ENCODE measurements around the gene BACH2.
"Not testable (repeated sequence)": the region's sequence is repeated elsewhere in the genome, so short reads cannot be mapped to it uniquely, and the experiment has no call there.

The BACH2 gene

GRCh38 chr6:90212274-90212673 is 84.4 kb downstream of the BACH2 start:
- no peak for DNase-seq (ENCODE audit: low spot score)

DNA sequence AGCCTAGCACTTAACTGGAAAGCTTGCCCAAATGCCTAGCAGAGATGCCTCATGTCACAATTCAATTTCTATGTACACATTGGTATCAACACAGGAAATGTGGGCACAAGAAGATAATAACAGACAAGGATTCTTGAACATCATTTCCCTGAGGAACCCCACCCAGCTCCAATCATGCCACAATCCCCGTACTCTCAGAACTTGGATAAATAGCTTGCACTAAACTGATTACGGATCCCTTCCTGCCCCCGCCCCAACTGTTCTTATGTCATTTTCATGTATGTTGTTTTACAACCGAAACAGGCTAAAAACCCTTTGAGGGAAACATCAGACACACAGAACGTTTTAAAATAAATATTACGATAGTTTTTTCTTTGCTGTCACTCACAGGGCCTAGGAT is 87.1 kb downstream of the BACH2 start:
- no peak for DNase-seq (ENCODE audit: low spot score)

DNA sequence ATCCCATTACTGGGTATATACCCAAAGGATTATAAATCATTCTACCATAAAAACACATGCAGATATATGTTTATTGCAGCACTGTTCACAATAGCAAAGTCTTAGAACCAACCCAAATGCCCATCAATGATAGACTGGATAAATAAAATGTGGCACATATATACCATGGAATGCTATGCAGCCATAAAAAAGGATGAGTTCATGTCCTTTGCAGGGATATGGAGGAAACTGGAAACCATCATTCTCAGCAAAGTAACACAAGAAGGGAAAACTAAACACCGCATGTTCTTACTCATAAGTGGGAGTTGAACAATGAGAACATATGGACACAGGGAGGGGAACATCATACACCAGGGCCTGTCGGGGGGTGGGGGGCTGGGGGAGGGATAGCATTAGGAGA is 88.0 kb downstream of the BACH2 start:
- not testable (repeated sequence) for DNase-seq (ENCODE audit: low spot score)

DNA sequence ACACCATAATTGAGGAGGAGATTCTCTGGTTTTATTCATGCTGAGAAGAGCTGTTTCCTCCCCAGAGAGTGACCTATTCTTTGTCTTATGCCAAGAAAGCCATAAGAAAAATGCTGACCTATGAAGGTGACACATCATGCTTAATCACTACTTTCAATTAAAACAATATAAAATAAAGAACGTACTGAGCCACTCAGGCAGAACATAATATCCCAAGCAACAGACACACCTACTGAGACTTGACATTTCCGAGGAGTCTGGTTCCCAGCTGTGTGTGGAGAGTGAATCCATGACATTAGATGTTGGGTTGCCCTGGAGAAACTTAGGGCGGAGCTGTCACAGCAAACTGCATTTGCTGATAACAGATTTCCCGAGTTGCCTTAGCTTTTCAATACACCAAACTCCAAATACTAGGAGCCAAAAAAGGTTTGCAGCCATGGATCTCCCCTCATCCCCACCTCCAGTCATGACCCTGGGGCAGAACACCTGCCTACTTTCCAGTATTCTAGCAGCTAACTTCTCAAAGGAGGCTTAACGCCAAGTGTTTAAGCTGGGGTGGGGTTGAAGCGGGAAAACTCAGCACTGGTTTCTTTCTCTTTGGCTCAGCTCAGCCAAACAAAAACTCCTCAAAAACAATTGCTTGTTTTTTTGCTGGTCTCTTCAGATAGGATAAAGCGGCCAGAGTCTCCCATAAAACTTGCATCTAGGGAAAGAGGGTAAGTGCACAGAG is 92.2 kb downstream of the BACH2 start:
- no peak for DNase-seq (ENCODE audit: low spot score)

DNA sequence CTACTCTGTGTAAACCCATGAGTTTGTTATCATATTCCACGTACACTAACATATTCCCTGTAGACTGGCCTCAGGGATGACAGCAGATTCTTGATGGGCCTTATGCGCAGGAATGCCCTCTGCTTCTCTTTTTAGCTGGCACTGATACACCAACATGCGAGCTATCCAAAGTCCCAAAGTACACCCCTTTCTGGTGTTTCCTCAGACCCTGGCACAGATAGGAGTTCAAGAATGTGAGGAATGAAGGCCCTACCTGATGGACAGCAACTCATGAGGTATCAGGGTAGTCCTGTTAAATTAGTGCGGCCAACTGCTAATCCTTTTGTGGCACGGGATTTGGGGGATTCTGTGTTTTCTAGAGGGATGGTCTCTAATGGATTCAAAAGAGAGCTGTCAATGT is 93.0 kb downstream of the BACH2 start:
- no peak for DNase-seq (ENCODE audit: low spot score)

GRCh38 chr6:90202156-90202555 is 94.5 kb downstream of the BACH2 start:
- no peak for DNase-seq (ENCODE audit: low spot score)

- no peak for DNase-seq (ENCODE audit: low spot score)
Observed at GRCh38 chr6:90199900-90200299, 96.7 kb downstream of the BACH2 start.

- no peak for DNase-seq (ENCODE audit: low spot score)
Observed at GRCh38 chr6:90198758-90199425, 97.8 kb downstream of the BACH2 start.

DNA sequence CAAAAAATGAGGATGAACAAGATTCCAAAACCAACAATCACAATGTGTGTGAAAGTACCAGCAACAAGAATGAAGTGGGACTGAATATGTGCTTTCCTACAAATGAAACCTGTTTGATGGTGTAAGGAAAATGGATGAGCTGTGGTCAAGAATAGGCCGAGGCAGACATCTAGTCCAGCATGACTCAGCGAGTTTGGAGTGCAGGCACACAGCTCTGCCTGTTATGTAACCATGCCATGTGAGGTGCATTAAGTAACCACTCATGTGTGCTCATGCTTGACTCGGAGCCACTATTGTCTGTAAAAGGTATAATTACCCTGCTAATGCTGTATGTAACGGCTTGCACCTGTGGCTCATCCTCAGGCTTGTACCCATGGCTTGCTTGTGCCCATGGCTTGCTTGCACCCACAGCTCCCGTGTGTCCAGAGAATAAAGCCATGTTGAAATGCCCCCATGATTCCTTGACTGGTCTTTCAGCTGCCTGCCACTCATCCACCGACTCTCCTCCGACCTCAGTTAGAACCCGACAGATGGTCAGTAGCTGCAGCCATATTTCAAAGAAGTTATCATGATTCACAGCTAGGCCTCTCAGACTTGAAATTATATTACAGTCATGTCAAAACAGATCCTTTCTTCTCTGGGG is 98.7 kb downstream of the BACH2 start:
- no peak for DNase-seq (ENCODE audit: low spot score)

GRCh38 chr6:90195094-90195829 is 101.4 kb downstream of the BACH2 start:
- no peak for DNase-seq (ENCODE audit: low spot score)

GRCh38 chr6:90194371-90194841 is 102.2 kb downstream of the BACH2 start:
- no peak for DNase-seq (ENCODE audit: low spot score)

GRCh38 chr6:90193359-90193758 is 103.3 kb downstream of the BACH2 start:
- no peak for DNase-seq (ENCODE audit: low spot score)

DNA sequence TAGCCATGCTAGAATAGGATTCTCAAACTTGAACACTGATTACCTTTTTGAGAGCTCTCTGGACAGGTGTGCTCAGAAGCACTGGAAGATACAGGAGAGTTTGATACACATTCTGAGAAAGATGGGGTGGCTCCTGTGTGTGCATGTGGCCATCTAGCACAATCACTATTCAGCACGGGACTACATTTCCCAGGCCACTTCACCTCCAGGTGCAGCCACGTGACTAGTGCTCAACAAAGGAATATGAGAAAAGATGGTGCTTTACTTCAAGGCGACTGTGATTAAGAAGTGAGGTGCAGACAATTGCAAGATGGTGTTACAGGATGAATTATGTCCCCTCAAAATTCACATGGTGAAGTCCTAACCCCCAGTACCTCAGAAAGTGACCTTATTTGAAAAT is 103.8 kb downstream of the BACH2 start:
- no peak for DNase-seq (ENCODE audit: low spot score)

DNA sequence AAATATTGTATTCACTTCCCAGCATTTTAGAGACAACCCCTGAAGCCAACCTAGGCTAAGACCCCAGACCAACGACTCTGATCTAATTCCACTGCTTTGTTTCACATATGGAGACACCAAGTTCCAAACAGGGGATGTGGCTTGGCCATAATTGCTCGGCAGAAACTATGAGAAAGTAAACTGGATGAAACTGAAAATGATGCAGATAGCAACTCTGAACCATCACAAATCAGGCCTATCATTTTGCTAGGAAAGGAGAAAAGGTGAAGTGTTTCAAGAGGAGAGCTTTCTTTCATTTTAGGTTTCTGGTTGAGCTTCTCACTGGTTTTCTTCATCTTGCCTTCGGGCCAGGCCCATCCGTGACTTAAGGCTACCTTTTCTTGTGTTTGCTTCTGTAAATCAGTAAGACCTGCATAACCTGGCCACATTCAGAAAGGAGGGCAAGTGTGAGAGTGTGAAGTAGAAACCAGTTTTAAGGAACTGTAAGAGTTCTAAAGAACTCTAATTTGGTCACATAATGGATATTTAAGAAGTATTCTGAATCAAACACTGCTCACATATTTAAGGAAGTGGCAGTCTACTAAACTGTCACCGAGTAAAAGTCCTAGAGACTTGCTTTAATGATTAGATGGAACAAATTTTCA is 105.8 kb downstream of the BACH2 start:
- DNase-seq (ENCODE audit: low spot score): no peak

GRCh38 chr6:90190131-90190530 is 106.5 kb downstream of the BACH2 start:
- no peak for DNase-seq (ENCODE audit: low spot score)

- DNase-seq (ENCODE audit: low spot score): no peak
Observed at GRCh38 chr6:90187437-90188121, 109.1 kb downstream of the BACH2 start.

DNA sequence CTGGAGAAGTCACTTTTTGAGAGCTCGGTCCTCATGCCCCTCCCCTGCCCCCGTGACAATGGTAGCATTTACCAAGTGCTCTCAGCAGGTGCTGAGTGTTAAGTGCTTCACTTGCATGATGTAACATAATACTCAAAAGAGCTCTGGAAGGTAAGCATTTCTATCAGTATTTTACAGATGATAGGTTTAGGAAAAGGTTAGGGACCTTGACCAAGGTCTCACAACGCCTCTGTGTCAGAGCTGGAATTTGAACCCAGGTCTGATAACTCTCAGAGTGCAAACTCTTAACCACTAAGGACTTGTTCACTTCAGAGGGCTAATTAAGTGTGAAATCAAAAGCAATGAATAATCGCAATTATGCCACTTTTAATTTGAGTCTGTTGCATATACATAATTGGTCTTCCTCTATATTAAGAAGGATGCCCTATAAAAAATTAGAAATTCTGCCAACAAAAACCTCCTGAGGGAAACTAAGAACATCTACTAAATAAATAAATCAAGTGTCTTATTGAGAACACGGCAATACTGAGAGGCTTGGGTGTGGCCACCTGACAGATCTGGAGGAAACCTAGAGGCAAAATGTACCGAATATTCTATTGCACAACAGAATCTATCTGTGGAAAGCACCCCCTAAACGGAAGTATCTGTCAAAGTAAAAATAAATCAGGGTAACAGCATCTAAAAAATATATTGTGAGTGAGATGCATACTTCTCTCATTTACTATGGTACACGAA is 109.8 kb downstream of the BACH2 start:
- peak; percentile 35 for DNase-seq (ENCODE audit: low spot score)

DNA sequence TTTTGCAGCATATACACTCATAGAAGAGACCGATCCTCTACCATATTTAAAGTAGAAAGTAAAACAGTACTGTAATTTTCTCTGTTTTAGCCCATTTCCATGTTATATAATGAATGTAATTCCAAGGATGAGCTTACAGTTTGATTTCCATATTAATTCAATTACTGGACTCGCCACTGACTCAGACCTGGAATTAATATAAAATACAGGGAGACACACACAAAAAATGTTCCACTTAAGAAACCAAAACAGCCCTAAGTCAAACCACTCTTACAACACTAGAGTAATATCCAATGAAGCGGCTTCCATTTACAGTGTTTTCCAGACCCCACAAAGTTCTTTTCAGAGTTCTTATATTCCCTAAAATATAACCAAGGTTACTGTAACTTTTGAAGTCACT is 110.6 kb downstream of the BACH2 start:
- DNase-seq (ENCODE audit: low spot score): no peak

DNA sequence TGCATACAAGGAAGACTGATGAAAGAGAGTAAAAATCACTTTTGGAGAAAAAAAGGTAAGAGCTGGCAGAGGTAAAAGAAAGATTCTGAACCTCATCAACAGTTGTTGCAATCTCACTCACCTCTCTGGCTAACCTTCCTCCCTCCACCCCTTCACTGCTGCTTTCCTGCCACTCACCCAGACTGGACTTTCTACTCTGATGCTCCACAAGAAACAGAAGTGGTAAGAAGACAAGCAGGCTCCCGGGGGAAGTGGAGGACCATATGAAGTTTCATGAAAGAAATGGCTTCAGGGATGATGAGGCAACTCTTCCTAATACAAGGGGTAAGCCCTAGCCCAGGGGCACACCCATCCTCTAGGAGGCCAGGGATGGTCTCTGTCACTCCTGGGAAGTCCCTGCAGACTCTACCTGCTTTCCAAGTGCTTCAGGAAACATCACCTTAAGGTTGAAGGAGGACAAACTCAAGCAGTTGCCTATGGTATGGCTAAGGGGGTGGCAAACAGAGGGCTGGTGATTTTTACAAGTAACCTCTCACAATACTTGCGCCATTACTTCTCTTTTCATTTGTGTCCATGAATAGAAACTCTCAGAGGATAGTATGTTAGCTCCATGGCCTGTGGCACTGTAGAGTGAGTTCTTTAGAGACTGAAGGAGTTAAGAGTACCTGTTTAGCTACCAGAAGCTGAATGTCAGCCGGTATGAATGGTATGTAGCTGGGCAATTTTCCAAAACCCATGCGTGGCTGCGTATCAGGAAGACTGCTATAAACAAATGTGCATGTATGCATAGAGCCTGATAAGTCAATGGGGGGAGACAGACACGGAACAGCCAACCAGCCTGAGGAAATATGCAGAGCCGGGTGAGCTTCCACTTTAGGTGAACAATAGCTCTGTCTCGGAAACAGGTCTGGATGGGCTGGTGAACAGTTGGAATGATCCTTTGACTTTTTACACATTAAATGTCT is 112.0 kb downstream of the BACH2 start:
- no peak for DNase-seq (ENCODE audit: low spot score)
